Gastroesophageal sphincter (tissue), 4 donors: ENCODE results near the gene SLC16A6. TPM values are rescaled to one million over a fixed set of nuclear protein-coding genes. Genes with fewer than 3 reads are reported as not detected.

Experiments
- ATAC-seq: fragments of 150-250 bp; one replicate; pipeline ENCODE4 v1.9.1; 2016; ENCODE audit warnings: mild to moderate bottlenecking, moderate library complexity
- H3K27ac ChIP-seq, 4 donors: fragments of 200-600 bp; sonication (generic) in 3 of 4; 1 replicate in 3 of 4; 2 replicates in 1 of 4; pipeline ENCODE4 v1.5.1; 2016 to 2019
- H3K27me3 ChIP-seq: fragments of 200-600 bp; sonication (generic); one replicate; pipeline ENCODE4 v1.5.1; 2019
- H3K36me3 ChIP-seq, 2 donors: fragments of 200-600 bp; sonication (generic); one replicate each; pipeline ENCODE4 v1.5.1; 2019; ENCODE audit warnings: control low read depth in 1 of 2
- H3K4me1 ChIP-seq, 3 donors: fragments of 200-600 bp; sonication (generic); 1 replicate in 2 of 3; 2 replicates in 1 of 3; pipeline ENCODE4 v1.5.1; 2016 to 2019; ENCODE audit warnings: control low read depth in 2 of 3
- H3K4me3 ChIP-seq, 2 donors: fragments of 200-600 bp; sonication (generic); one replicate each; pipeline ENCODE4 v1.5.1; 2019; ENCODE audit warnings: mild to moderate bottlenecking in 1 of 2, moderate library complexity in 1 of 2
- H3K9me3 ChIP-seq, 3 donors: fragments of 200-600 bp; sonication (generic); one replicate each; pipeline ENCODE4 v1.5.1; 2017 to 2019; ENCODE audit warnings: control low read depth in 2 of 3
- CTCF ChIP-seq, 4 experiments: fragments of 200-600 bp in 2 of 4; fragments of 450-650 bp in 2 of 4; sonication (generic) in 1 of 4; IDR thresholded peaks; one replicate each; pipeline ENCODE4 v1.5.1; 2017 to 2019; ENCODE audit warnings: antibody characterized with exemption in 4 of 4, mild to moderate bottlenecking in 2 of 4, moderate library complexity in 2 of 4
- EP300 ChIP-seq: sonication (generic); formaldehyde crosslinking; IDR thresholded peaks from one replicate; pipeline ENCODE4 v1.6.1; 2017; ENCODE audit warnings: antibody characterized with exemption, mild to moderate bottlenecking
- POLR2A ChIP-seq, 2 donors: fragments of 450-650 bp; IDR thresholded peaks; one replicate each; pipeline ENCODE4 v1.6.1; 2017; ENCODE audit warnings: antibody characterized with exemption in 2 of 2, mild to moderate bottlenecking in 2 of 2, moderate library complexity in 1 of 2
- POLR2AphosphoS5 ChIP-seq: sonication (generic); formaldehyde crosslinking; IDR thresholded peaks from one replicate; pipeline ENCODE4 v1.6.1; 2017; ENCODE audit warnings: antibody characterized with exemption
- WGBS, 2 donors: methylation state at CpG; one replicate each; pipeline ENCODE4 v1.1.5; 2018; ENCODE audit warnings: low coverage in 1 of 2; 5-methylcytosine and 5-hydroxymethylcytosine counted together
- total RNA-seq, 4 donors: library from RNA; depleted of rRNA; stranded (reverse); fragments of >200 nt; gene quantifications; one replicate each; pipeline ENCODE4 v1.1.0, GENCODE V29; 2016

The SLC16A6 gene
- total RNA-seq, 4 donors from 2014 or later: 0.27 to 0.67 (median 0.46) TPM; not detected in 1

DNA sequence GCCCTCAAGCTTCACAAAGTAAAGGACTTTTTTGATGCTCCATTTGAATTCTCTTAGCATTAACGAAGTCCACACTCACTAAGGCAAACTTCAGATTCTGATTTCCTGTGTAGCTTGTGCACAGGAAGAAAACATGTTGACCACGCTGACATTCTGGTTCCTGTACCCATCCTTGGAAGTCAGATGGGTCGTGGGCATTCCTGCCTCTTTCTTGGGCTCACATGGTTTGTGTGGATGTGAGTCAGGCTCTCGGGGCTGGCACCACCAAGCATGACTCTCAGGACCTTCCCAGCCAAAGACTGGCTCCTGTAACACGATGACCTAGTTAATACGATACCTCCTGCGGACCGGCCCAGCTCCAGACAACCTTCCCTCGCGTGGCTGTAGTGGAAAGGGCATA lies 33.2 kb upstream of the SLC16A6 start:
- no peaks in the 10 kb centered on the region for H3K36me3 ChIP-seq
- no peaks in the 10 kb centered on the region for H3K4me1 ChIP-seq
- no peak for ATAC-seq
- no peak overlapping the region for H3K4me3 ChIP-seq
- WGBS, 2 donors: 76 to 77% methylated on average over 6 of the region's 10 CpGs
- no peaks in the 10 kb centered on the region for H3K27me3 ChIP-seq
- TF ChIP-seq POLR2A (IDR thresholded peaks at IDR 0.05) (no peak), EP300 (no peak), CTCF (IDR thresholded peaks at IDR 0.05) (no peak), POLR2AphosphoS5 (no peak)
- H3K27ac ChIP-seq: no peak overlapping the region
- no peaks in the 10 kb centered on the region for H3K9me3 ChIP-seq

GRCh38 chr17:68322630-68323029 lies 31.7 kb upstream of the SLC16A6 start:
- Histone ChIP-seq H3K27me3 (no peaks in the 10 kb centered on the region), H3K4me3 (no peak overlapping the region), H3K9me3 (no peaks in the 10 kb centered on the region), H3K27ac (no peak overlapping the region), H3K4me1 (no peaks in the 10 kb centered on the region), H3K36me3 (no peaks in the 10 kb centered on the region)
- WGBS, 2 donors: 62 to 65% methylated on average over 3 of the region's 3 CpGs
- no peak for ATAC-seq
- TF ChIP-seq POLR2A (IDR thresholded peaks at IDR 0.05) (no peak), POLR2AphosphoS5 (no peak), CTCF (IDR thresholded peaks at IDR 0.05) (no peak), EP300 (no peak)

GRCh38 chr17:68321556-68321954 lies 30.6 kb upstream of the SLC16A6 start:
- Histone ChIP-seq H3K27me3 (no peaks in the 10 kb centered on the region), H3K27ac (no peak overlapping the region), H3K36me3 (no peaks in the 10 kb centered on the region), H3K4me3 (no peak overlapping the region), H3K4me1 (no peaks in the 10 kb centered on the region), H3K9me3 (no peaks in the 10 kb centered on the region)
- ATAC-seq: no peak
- no peak for TF ChIP-seq CTCF (IDR thresholded peaks at IDR 0.05)
- no peak for TF ChIP-seq EP300
- TF ChIP-seq POLR2A (IDR thresholded peaks at IDR 0.05): no peak
- no peak for TF ChIP-seq POLR2AphosphoS5
- 73 to 78% methylated on average over 4 of the region's 4 CpGs for WGBS, 2 donors

GRCh38 chr17:68320943-68321555 lies 30.1 kb upstream of the SLC16A6 start:
- no peak for ATAC-seq
- Histone ChIP-seq H3K27ac (no peak overlapping the region), H3K4me3 (no peak overlapping the region), H3K9me3 (no peaks in the 10 kb centered on the region), H3K27me3 (no peaks in the 10 kb centered on the region), H3K4me1 (no peaks in the 10 kb centered on the region), H3K36me3 (no peaks in the 10 kb centered on the region)
- TF ChIP-seq POLR2AphosphoS5 (no peak), POLR2A (IDR thresholded peaks at IDR 0.05) (no peak), CTCF (IDR thresholded peaks at IDR 0.05) (no peak), EP300 (no peak)
- 80 to 84% methylated on average over 1 to 7 of the region's 7 CpGs for whole genome bisulfite sequencing, 2 donors

DNA sequence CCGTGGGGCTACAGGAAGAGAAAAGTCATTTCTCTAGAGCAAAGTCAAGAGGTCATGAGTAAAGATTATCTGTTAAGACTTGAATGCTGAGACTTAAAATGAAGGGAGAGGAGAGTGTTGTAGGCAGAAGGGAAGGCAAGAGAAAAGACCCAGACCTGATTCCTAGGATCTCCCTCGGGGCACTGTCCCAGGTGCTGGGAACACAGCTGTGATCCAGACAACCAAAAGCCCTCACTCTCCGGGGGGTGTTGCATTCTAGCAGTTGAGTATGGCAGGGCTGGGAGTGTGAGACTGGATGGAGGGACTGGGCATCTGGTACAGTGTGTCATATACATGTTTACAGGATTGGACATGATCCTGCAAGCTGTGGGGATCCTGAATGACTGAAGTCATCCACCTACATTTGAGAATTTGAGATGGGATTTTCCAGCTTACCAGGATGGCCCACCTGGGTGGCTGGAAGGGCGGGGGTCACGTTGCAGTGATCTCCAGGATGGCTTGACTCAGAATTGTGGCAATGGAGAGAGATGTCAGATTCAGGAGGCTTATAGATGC lies 29.5 kb upstream of the SLC16A6 start:
- no peaks in the 10 kb centered on the region for H3K9me3 ChIP-seq
- no peak for TF ChIP-seq CTCF (IDR thresholded peaks at IDR 0.05)
- no peak for TF ChIP-seq POLR2A (IDR thresholded peaks at IDR 0.05)
- no peak for TF ChIP-seq EP300
- no peak for TF ChIP-seq POLR2AphosphoS5
- H3K36me3 ChIP-seq: no peaks in the 10 kb centered on the region
- ATAC-seq: no peak
- no peaks in the 10 kb centered on the region for H3K4me1 ChIP-seq
- WGBS, 2 donors: 44 to 69% methylated on average over 5 of the region's 5 CpGs
- H3K27me3 ChIP-seq: no peaks in the 10 kb centered on the region
- no peak overlapping the region for H3K4me3 ChIP-seq
- H3K27ac ChIP-seq: no peak overlapping the region
